ENCODE results near the gene MED13L.

Gene MED13L

DNA sequence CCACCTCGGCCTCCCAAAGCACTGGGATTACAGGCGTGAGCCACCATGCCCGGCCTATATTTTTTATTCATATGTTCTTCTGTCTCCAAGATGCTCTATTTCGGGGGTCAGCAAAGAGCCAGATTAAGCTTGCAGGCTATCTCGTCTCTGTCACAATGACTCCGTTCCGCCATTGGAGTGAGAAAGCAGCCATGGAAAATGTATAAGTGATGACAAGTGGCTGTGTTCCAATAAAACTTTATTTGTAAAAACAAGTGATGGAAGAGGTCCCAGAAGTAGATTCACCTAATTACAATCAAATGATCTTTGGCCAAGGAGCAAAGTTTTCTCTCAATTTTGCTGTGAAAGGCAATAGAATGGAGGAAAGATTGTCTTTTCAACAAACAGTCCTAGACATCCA is 342.6 kb downstream of the MED13L start:
- Histone ChIP-seq H3K36me3 (no peaks in the 10 kb centered on the region), H3K27me3 (peaks cover 48% of the 10 kb centered on the region), H3K27ac (no peak overlapping the region), H3K9me3 (no peaks in the 10 kb centered on the region), H3K4me3 (ENCODE audit: low read depth in 1 of 2, low read length in 1 of 2) (no peak overlapping the region), H3K4me1 (ENCODE audit: control insufficient read depth in 1 of 2, insufficient read depth in 1 of 2, low read depth in 1 of 2, low read length in 1 of 2) (no peaks in the 10 kb centered on the region)
- TF ChIP-seq, protein P1, sequence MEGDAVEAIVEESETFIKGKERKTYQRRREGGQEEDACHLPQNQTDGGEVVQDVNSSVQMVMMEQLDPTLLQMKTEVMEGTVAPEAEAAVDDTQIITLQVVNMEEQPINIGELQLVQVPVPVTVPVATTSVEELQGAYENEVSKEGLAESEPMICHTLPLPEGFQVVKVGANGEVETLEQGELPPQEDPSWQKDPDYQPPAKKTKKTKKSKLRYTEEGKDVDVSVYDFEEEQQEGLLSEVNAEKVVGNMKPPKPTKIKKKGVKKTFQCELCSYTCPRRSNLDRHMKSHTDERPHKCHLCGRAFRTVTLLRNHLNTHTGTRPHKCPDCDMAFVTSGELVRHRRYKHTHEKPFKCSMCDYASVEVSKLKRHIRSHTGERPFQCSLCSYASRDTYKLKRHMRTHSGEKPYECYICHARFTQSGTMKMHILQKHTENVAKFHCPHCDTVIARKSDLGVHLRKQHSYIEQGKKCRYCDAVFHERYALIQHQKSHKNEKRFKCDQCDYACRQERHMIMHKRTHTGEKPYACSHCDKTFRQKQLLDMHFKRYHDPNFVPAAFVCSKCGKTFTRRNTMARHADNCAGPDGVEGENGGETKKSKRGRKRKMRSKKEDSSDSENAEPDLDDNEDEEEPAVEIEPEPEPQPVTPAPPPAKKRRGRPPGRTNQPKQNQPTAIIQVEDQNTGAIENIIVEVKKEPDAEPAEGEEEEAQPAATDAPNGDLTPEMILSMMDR (IDR thresholded peaks at IDR 0.05): no peak

- peaks cover 54% of the 10 kb centered on the region for H3K27me3 ChIP-seq
These were observed 343.4 kb downstream of the MED13L start for GRCh38 chr12:115934046-115934445.

DNA sequence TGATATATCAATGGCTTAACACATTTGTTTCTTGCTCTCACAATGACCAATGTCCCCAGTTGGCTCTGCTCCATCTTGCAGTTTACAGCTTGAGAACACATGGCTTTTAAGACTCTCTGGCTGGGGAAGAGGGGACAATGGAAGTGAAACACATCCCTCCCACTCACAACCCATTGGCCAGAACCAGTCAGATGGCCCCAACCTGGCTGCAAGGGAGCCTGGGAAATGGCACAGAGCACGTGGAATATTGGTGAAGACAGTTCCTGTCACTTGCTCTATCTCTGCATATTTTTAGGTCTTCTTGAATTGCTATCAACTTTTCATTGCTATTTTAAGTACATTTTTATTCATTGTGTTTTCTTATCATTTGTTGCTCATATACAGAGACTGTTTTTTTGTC is 345.4 kb downstream of the MED13L start:
- Histone ChIP-seq H3K27ac (no peak overlapping the region), H3K4me3 (ENCODE audit: low read depth in 1 of 2, low read length in 1 of 2) (no peak overlapping the region), H3K9me3 (no peaks in the 10 kb centered on the region), H3K4me1 (ENCODE audit: control insufficient read depth in 1 of 2, insufficient read depth in 1 of 2, low read depth in 1 of 2, low read length in 1 of 2) (no peaks in the 10 kb centered on the region), H3K36me3 (no peaks in the 10 kb centered on the region), H3K27me3 (peaks cover 41% of the 10 kb centered on the region)
- TF ChIP-seq, protein P1 (IDR thresholded peaks at IDR 0.05): no peak

More at GRCh38 chr12:115934046-115934445, 343.4 kb downstream of the MED13L start:
- H3K36me3 ChIP-seq: no peaks in the 10 kb centered on the region
- no peak overlapping the region for H3K4me3 ChIP-seq (ENCODE audit: low read depth in 1 of 2, low read length in 1 of 2)
- no peaks in the 10 kb centered on the region for H3K4me1 ChIP-seq (ENCODE audit: control insufficient read depth in 1 of 2, insufficient read depth in 1 of 2, low read depth in 1 of 2, low read length in 1 of 2)
- no peaks in the 10 kb centered on the region for H3K9me3 ChIP-seq
- TF ChIP-seq, protein P1 (IDR thresholded peaks at IDR 0.05): no peak
- H3K27ac ChIP-seq: no peak overlapping the region

DNA sequence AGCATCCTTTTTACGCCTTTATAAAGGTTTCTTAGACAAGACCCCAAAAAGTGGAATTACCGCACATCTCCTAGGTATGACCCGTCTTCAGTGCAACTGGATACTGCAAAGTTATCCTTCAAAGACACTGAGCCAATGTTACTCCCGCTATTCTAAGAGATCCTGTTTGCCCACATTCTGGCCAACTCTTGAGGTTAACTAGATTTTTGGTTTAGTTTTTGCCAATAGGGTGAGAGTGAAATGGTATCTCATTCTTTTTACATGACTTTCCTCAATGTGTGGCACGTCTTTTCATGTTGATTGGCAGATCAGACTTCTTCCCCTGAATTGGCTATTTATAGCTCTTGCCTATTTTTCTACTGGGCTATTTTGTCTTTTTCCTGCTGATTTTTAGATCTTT is 347.2 kb downstream of the MED13L start:
- TF ChIP-seq, protein P1 (IDR thresholded peaks at IDR 0.05): no peak
- no peak overlapping the region for H3K27ac ChIP-seq
- H3K27me3 ChIP-seq: peaks cover 37% of the 10 kb centered on the region
- no peaks in the 10 kb centered on the region for H3K36me3 ChIP-seq
- H3K9me3 ChIP-seq: no peaks in the 10 kb centered on the region
- no peak overlapping the region for H3K4me3 ChIP-seq (ENCODE audit: low read depth in 1 of 2, low read length in 1 of 2)
- no peaks in the 10 kb centered on the region for H3K4me1 ChIP-seq (ENCODE audit: control insufficient read depth in 1 of 2, insufficient read depth in 1 of 2, low read depth in 1 of 2, low read length in 1 of 2)

- no peaks in the 10 kb centered on the region for H3K9me3 ChIP-seq
- H3K4me1 ChIP-seq (ENCODE audit: control insufficient read depth in 1 of 2, insufficient read depth in 1 of 2, low read depth in 1 of 2, low read length in 1 of 2): no peaks in the 10 kb centered on the region
- H3K36me3 ChIP-seq: no peaks in the 10 kb centered on the region
- no peak overlapping the region for H3K4me3 ChIP-seq (ENCODE audit: low read depth in 1 of 2, low read length in 1 of 2)
- peaks cover 40% of the 10 kb centered on the region for H3K27me3 ChIP-seq
- H3K27ac ChIP-seq: no peak overlapping the region
- TF ChIP-seq, protein P1 (IDR thresholded peaks at IDR 0.05): no peak
These were observed 351.3 kb downstream of the MED13L start for GRCh38 chr12:115926037-115926670.
